HepG2 (cell line): ENCODE results near the gene RPL5. TPM values are rescaled to one million over a fixed set of nuclear protein-coding genes. Genes with fewer than 3 reads are reported as not detected.

Experiments used
- AHR ChIP-seq: IDR thresholded peaks from 2 replicates; pipeline ENCODE4 v1.6.1; 2018; ENCODE audit warnings: missing genetic modification reagents, missing compliant biosample characterization
- CSRNP2 ChIP-seq: sonication (generic); formaldehyde crosslinking; conservative IDR thresholded peaks from 2 replicates; pipeline ENCODE4 v1.8.0; 2022; ENCODE audit warnings: low read depth, missing genetic modification reagents
- DNMT1 ChIP-seq: sonication (generic); formaldehyde crosslinking; IDR thresholded peaks from 2 replicates; pipeline ENCODE4 v1.5.1; 2020; ENCODE audit warnings: mild to moderate bottlenecking, missing genetic modification reagents
- FOXO1 ChIP-seq: sonication (generic); formaldehyde crosslinking; IDR thresholded peaks from 2 replicates; pipeline ENCODE4 v1.4.0; 2020; ENCODE audit warnings: missing genetic modification reagents
- GFI1 ChIP-seq: sonication (generic); formaldehyde crosslinking; IDR thresholded peaks from 2 replicates; pipeline ENCODE4 v1.5.0; 2020; ENCODE audit warnings: missing genetic modification reagents, mild to moderate bottlenecking, borderline replicate concordance
- HNRNPL ChIP-seq: fragments of 200-400 bp; formaldehyde crosslinking; IDR thresholded peaks from 2 replicates; pipeline ENCODE4 v1.6.1; 2017; ENCODE audit warnings: mild to moderate bottlenecking, low read depth, low read length
- NFE2 ChIP-seq: sonication (generic); formaldehyde crosslinking; IDR thresholded peaks from 2 replicates; pipeline ENCODE4 v1.4.0; 2020; ENCODE audit warnings: missing genetic modification reagents
- PLRG1 ChIP-seq: fragments of 450-650 bp; conservative IDR thresholded peaks from 2 replicates; pipeline ENCODE4 v1.6.1; 2016
- POLR2G ChIP-seq: fragments of 200-400 bp; formaldehyde crosslinking; IDR thresholded peaks from 2 replicates; pipeline ENCODE4 v1.6.1; 2018; ENCODE audit warnings: mild to moderate bottlenecking, low read depth, low read length, moderate library complexity
- SIX1 ChIP-seq: sonication (generic); formaldehyde crosslinking; IDR thresholded peaks from 2 replicates; pipeline ENCODE4 v1.4.0; 2020; ENCODE audit warnings: missing genetic modification reagents, borderline replicate concordance
- SMC3 ChIP-seq: IDR thresholded peaks from 2 replicates; pipeline ENCODE4 v1.6.1; 2011; ENCODE audit warnings: low read length, improper control_type of control experiment
- SPEN ChIP-seq: sonication (generic); formaldehyde crosslinking; IDR thresholded peaks from 2 replicates; pipeline ENCODE4 v1.5.1; 2020; ENCODE audit warnings: low read depth, mild to moderate bottlenecking, missing genetic modification reagents
- SRF ChIP-seq: IDR thresholded peaks from 2 replicates; pipeline ENCODE4 v1.6.1; 2011; ENCODE audit warnings: mild to moderate bottlenecking, low read depth, low read length, moderate library complexity
- TCF7L2 ChIP-seq: IDR thresholded peaks from 2 replicates; pipeline ENCODE4 v1.6.1; 2011; ENCODE audit warnings: mild to moderate bottlenecking, low read depth, low read length, moderate library complexity
- ZFP82 ChIP-seq: sonication (generic); formaldehyde crosslinking; IDR thresholded peaks from 2 replicates; pipeline ENCODE4 v1.5.1; 2020; ENCODE audit warnings: mild to moderate bottlenecking, missing genetic modification reagents, borderline replicate concordance
- ZKSCAN8 ChIP-seq: IDR thresholded peaks from 2 replicates; pipeline ENCODE4 v1.6.1; 2016; ENCODE audit warnings: borderline replicate concordance, missing genetic modification reagents, missing compliant biosample characterization
- ZNF367 ChIP-seq: sonication (generic); formaldehyde crosslinking; IDR thresholded peaks from 2 replicates; pipeline ENCODE4 v1.4.0; 2020; ENCODE audit warnings: missing genetic modification reagents, borderline replicate concordance
- polyA plus RNA-seq, 8 experiments: library from polyadenylated mRNA; depleted of rRNA in 3 of 8; stranded (reverse) in 7 of 8; unstranded in 1 of 8; fragments of >200 nt; fragmentation: Illumina TruSeq in 4 of 8; extraction: Trizol in 4 of 8; gene quantifications; 2 replicates each; pipeline versions ENCODE4 v1.2.1 to v1.2.3, GENCODE V29; 2011 to 2016; ENCODE audit warnings: low read depth in 4 of 8, missing spikeins in 1 of 8, mixed read lengths in 1 of 8; ENCODE audit not compliant: insufficient read depth in 1 of 8
- total RNA-seq, 5 experiments: library from RNA; depleted of rRNA; stranded (reverse); fragments of >200 nt; fragmentation: Illumina TruSeq; extraction: Trizol; gene quantifications; 2 replicates each; pipeline ENCODE4 v1.2.3, GENCODE V29; 2016; ENCODE audit warnings: low read depth in 1 of 5
- TF ChIP-seq, protein P1 (sequence below): sonication (generic); formaldehyde crosslinking; conservative IDR thresholded peaks from 2 replicates; pipeline ENCODE4 v1.8.1; 2023; ENCODE audit warnings: missing genetic modification reagents
- TF ChIP-seq, protein P2 (sequence below): sonication (generic); formaldehyde crosslinking; IDR thresholded peaks from one replicate; pipeline ENCODE4 v1.5.1; 2020; ENCODE audit warnings: mild to moderate bottlenecking, missing genetic modification reagents; ENCODE audit errors: not compliant biosample characterization

Gene RPL5
- total and polyA plus RNA-seq, 2 of the 13 experiments (the other 11 are each of a cell fraction or from before 2014, with no cell fraction given): 2,304 to 2,520 TPM

- TF ChIP-seq CSRNP2 (CRISPR knock-in tag): no peak
- TF ChIP-seq ZFP82: peak; percentile 99; the same call in 1 of the 2 replicates
- TF ChIP-seq FOXO1 (CRISPR knock-in tag): peak; percentile 67; the same call in 1 of the 2 replicates
- peak; percentile 100 for TF ChIP-seq POLR2G
- peak; percentile 41; the same call in 1 of the 2 replicates for TF ChIP-seq SMC3
- peak; percentile 92; the same call in 1 of the 2 replicates for TF ChIP-seq ZNF367 (CRISPR knock-in tag)
- TF ChIP-seq SPEN (CRISPR knock-in tag): peak; percentile 100
- TF ChIP-seq ZKSCAN8 (CRISPR knock-in tag): peak; percentile 82; the same call in 1 of the 2 replicates
- TF ChIP-seq, protein P1, sequence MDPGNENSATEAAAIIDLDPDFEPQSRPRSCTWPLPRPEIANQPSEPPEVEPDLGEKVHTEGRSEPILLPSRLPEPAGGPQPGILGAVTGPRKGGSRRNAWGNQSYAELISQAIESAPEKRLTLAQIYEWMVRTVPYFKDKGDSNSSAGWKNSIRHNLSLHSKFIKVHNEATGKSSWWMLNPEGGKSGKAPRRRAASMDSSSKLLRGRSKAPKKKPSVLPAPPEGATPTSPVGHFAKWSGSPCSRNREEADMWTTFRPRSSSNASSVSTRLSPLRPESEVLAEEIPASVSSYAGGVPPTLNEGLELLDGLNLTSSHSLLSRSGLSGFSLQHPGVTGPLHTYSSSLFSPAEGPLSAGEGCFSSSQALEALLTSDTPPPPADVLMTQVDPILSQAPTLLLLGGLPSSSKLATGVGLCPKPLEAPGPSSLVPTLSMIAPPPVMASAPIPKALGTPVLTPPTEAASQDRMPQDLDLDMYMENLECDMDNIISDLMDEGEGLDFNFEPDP (CRISPR knock-in tag): no peak
- 0 out of 2 replicates have a peak, but pooled peaks have one; percentile 16 for TF ChIP-seq SIX1
- peak; percentile 33; the same call in 1 of the 2 replicates for TF ChIP-seq DNMT1
- TF ChIP-seq, protein P2, sequence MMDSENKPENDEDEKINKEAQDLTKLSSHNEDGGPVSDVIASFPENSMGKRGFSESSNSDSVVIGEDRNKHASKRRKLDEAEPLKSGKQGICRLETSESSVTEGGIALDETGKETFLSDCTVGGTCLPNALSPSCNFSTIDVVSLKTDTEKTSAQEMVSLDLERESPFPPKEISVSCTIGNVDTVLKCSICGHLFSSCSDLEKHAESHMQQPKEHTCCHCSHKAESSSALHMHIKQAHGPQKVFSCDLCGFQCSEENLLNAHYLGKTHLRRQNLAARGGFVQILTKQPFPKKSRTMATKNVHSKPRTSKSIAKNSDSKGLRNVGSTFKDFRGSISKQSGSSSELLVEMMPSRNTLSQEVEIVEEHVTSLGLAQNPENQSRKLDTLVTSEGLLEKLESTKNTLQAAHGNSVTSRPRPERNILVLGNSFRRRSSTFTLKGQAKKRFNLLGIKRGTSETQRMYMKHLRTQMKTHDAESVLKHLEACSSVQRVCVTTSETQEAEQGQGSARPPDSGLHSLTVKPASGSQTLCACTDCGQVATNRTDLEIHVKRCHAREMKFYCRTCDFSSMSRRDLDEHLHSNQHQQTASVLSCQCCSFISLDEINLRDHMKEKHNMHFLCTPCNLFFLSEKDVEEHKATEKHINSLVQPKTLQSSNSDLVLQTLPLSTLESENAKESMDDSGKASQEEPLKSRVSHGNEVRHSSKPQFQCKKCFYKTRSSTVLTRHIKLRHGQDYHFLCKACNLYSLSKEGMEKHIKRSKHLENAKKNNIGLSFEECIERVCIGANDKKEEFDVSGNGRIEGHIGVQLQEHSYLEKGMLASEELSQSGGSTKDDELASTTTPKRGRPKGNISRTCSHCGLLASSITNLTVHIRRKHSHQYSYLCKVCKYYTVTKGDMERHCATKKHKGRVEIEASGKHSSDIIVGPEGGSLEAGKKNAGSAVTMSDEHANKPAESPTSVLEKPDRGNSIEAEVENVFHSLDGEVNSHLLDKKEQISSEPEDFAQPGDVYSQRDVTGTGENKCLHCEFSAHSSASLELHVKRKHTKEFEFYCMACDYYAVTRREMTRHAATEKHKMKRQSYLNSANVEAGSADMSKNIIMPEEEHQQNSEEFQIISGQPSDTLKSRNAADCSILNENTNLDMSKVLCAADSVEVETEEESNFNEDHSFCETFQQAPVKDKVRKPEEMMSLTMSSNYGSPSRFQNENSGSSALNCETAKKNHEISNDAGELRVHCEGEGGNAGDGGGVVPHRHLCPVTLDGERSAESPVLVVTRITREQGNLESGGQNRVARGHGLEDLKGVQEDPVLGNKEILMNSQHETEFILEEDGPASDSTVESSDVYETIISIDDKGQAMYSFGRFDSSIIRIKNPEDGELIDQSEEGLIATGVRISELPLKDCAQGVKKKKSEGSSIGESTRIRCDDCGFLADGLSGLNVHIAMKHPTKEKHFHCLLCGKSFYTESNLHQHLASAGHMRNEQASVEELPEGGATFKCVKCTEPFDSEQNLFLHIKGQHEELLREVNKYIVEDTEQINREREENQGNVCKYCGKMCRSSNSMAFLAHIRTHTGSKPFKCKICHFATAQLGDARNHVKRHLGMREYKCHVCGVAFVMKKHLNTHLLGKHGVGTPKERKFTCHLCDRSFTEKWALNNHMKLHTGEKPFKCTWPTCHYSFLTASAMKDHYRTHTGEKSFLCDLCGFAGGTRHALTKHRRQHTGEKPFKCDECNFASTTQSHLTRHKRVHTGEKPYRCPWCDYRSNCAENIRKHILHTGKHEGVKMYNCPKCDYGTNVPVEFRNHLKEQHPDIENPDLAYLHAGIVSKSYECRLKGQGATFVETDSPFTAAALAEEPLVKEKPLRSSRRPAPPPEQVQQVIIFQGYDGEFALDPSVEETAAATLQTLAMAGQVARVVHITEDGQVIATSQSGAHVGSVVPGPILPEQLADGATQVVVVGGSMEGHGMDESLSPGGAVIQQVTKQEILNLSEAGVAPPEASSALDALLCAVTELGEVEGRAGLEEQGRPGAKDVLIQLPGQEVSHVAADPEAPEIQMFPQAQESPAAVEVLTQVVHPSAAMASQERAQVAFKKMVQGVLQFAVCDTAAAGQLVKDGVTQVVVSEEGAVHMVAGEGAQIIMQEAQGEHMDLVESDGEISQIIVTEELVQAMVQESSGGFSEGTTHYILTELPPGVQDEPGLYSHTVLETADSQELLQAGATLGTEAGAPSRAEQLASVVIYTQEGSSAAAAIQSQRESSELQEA: peak; percentile 82
- peak; percentile 76 for TF ChIP-seq GFI1 (CRISPR knock-in tag)
- TF ChIP-seq AHR (CRISPR knock-in tag): peak; percentile 94
- peak; percentile 92; the same call in 1 of the 2 replicates for TF ChIP-seq HNRNPL
- TF ChIP-seq NFE2 (CRISPR knock-in tag): no peak; the same call in 1 of the 2 replicates
- TF ChIP-seq PLRG1: no peak
- 0 out of 2 replicates have a peak, but pooled peaks have one; percentile 5 for TF ChIP-seq SRF
- no peak for TF ChIP-seq TCF7L2
Measured at GRCh38 chr1:92831762-92832536, at the start of gene RPL5 (continued).
